GM12892 (cell line): ENCODE results near the gene USP2.

Experiments
- DNase-seq: peaks from one replicate; pipeline ENCODE4 v3.0.0; 2011; ENCODE audit not compliant: insufficient read length
- FAIRE-seq: peaks from 2 replicates; lab custom pipeline; 2011; peaks lifted over from hg19 to GRCh38; lab: Jason Lieb, UNC
- POLR2A ChIP-seq: IDR thresholded peaks from 2 replicates; pipeline ENCODE4 v1.6.1; 2011; ENCODE audit warnings: low read depth, low read length, control low read depth
- POLR2AphosphoS5 ChIP-seq: IDR thresholded peaks from 2 replicates; pipeline ENCODE4 v1.6.1; 2011; ENCODE audit warnings: low read depth, low read length, control low read depth
- TAF1 ChIP-seq: IDR thresholded peaks from 2 replicates; pipeline ENCODE4 v1.6.1; 2011; ENCODE audit warnings: low read depth, mild to moderate bottlenecking, control low read depth, low read length, borderline replicate concordance

The USP2 gene

DNA sequence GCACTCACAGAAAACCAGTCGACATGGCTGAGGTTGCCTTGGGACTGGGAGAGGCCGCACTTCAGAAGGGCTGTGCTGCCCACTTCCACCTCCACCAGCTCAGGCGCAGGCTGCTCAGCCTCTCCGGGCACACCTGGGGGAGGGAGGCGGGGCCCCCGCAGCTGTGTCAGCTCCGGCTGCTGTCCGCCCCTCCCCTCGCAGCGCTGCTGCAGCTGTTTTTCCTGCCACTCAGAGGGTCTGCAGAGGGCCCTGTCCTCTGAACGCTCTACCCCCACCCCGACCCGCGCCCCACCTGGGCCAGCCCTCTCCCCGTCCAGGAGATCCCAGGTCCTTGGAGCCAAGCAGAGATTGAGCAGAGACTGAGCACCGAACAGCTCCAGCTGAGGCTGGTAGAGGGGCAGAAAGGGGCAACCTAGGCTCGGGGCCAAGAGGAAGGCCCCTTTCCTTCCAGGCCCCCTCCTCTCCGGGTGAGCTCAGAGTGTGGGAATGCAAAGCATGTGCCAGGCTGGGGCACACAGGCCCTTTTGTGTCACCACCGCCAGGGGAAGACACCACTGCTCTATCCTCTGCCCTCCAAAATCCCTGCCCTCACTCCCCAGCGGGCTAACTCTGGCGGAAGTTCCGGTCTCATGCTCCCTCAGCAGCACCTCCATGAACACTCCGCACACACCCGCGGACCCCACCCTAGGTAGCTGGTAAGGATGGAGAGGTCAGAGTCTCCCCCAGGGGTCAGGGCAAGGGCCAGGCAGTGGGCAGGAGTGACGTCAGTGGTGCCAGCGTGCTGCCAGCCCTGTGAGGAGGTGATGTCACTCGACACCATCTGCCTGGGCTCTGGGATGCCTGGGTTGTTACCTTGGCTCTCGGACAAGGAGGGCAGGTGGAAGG lies 66.1 kb downstream of the USP2 start:
- FAIRE-seq (peak; percentile 87), DNase-seq (no peak)
- no peak for TF ChIP-seq POLR2AphosphoS5
- no peak for TF ChIP-seq POLR2A
- no peak for TF ChIP-seq TAF1

DNA sequence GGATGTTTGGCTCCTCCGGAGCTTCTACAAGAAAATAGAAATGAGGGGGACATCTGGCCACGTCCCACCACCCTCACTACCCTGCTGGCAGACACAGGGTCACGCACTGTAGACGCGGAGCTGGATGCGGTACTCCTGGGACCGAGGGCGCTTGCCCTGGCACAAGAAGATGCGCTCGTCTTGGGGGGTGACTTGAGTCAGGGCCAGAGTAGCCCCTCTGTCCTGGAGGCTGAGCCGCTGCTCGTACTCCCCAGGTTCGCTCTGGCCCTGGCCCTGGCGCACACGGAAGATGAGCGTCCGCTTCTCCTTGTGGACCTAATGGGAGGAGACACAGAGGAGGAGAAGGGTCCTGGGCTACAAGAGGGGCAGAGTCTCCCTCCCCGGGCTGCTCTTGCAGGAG lies 66.8 kb downstream of the USP2 start:
- TF ChIP-seq POLR2AphosphoS5, result no peak
- DNase-seq, result no peak
- no peak for FAIRE-seq

DNA sequence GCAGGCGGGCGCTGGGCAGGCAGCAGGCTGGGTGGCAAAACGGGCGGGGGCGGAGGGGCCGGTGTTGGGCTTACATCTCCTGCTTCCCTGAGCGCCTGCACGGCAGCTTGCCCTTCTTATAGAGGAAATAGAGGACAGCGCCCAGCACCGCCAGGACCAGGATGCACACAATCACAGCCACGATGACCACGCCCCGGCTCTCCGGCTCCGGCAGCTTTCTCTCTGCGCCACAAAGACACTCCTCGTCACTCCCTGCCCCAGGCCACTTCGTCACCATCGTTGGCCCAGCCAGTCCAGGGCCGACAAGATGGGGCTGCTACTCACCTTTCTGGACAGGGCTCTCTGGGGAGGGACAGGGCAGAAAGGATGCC lies 70.8 kb downstream of the USP2 start:
- TF ChIP-seq TAF1, result no peak
- TF ChIP-seq POLR2A, result no peak
- TF ChIP-seq POLR2AphosphoS5, result no peak
- FAIRE-seq (no peak), DNase-seq (no peak)

- no peak for TF ChIP-seq POLR2A
- TF ChIP-seq POLR2AphosphoS5, result no peak
- no peak for TF ChIP-seq TAF1
- DNase-seq, result no peak
- no peak for FAIRE-seq
Measured at GRCh38 chr11:119309953-119310681, 71.4 kb downstream of the USP2 start.

DNA sequence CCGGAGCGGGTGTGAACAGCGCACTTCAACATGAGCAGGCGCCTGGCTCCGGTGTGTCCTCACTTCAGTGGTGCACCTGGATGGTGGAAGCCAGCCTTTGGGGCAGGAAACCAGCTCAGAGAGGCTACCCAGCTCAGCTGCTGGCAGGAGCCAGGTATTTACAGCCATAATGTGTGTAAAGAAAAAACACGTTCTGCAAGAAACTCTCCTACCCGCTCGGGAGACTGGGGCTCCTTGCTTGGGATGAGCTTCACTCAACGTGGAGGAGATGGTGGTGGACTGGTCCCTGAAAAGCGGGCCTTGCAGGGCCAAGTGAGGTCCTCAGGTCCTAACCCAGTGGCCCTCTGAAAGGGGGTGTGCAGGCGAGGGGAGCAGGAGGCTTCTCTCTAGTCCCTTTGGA lies 72.1 kb downstream of the USP2 start:
- TF ChIP-seq POLR2AphosphoS5 (no peak), POLR2A (no peak), TAF1 (no peak)
- FAIRE-seq (no peak), DNase-seq (no peak)

DNA sequence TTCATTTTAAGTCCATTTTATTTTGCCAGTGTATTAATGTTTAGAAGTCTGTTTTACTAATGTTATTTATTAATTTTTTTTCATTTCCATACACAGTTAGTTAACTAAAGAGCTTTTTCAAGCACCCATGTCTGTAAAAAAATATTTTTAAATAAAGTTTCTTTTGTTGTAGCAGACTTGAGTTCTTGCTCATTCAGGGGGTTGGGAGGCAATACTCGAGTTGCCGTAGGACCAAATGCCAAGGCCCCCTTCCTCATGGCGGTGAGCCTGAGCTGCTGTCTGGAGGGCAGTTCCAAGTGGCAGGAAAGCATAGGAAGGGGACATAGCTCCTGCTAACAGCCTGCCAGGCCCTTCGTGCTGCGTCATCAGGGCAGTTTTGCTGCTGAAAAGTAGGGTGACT lies 73.5 kb downstream of the USP2 start:
- TF ChIP-seq POLR2A, result no peak
- no peak for TF ChIP-seq POLR2AphosphoS5
- TF ChIP-seq TAF1, result no peak
- FAIRE-seq (no peak), DNase-seq (no peak)

GRCh38 chr11:119307219-119307618 lies 74.3 kb downstream of the USP2 start:
- DNase-seq (no peak), FAIRE-seq (no peak)
- no peak for TF ChIP-seq TAF1
- no peak for TF ChIP-seq POLR2AphosphoS5
- no peak for TF ChIP-seq POLR2A

GRCh38 chr11:119306373-119306890 lies 75.1 kb downstream of the USP2 start:
- TF ChIP-seq POLR2AphosphoS5, result no peak
- TF ChIP-seq POLR2A, result no peak
- no peak for TF ChIP-seq TAF1
- DNase-seq (no peak), FAIRE-seq (no peak)

DNA sequence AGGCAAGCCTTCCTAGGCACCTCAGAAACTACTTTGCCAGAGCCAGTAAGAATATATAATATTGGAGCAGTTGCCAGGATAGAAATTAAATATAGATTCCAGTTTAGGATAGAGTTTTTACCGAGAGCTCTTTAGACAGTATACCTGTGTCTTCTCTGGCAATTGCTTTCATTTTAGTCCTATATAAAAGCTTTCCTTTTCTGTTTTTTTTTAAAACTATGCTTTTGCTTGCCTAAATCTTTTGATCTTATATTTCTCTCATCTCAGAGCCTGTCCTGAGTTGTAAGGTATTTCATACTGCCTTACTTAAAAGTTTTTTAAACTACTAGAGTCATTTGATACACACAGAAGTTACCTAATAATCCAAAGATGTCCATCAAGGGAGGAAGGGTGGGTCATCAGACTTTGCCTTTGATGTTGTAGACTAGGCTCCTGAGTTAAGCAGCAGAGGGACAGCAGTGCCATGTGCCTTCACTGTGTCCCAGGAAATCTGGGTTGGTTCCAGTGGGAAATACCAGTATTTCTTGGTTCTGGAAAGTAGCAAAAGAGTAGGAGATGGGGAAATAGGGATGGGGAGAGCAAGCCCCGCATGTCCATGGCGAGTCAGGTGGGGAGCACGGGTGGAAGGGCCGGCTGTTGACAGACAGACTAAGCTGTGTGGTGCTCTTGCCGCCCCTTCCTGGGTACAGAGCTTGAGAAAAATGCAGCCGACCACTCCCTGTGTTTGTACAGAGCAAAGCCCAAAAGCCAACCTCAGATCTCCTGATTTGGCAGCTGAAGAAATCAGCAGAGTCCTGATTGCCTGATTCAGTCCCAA lies 75.7 kb downstream of the USP2 start:
- FAIRE-seq (no peak), DNase-seq (no peak)
- TF ChIP-seq TAF1, result no peak
- TF ChIP-seq POLR2A, result no peak
- no peak for TF ChIP-seq POLR2AphosphoS5
